Parietal lobe (tissue), 2 donors: Measurements from ENCODE around the gene EVA1C. TPM values are rescaled to one million over a fixed set of nuclear protein-coding genes. Genes with fewer than 3 reads are reported as not detected.
A peak's percentile ranks its signal among the peaks of the same experiment; 100 is the strongest.

ENCODE experiments used
- small RNA-seq: library from RNA; depleted of rRNA; stranded (forward); fragments of <200 nt; gene quantifications from one replicate; pipeline ENCODE3, GENCODE V24; 2014; ENCODE audit warnings: low replicate concordance
- total RNA-seq: library from RNA; depleted of rRNA; stranded (reverse); fragments of >200 nt; gene quantifications from one replicate; pipeline ENCODE4 v1.2.3, GENCODE V29; 2014

Gene EVA1C
- 2.8 TPM for total RNA-seq

GRCh38 chr21:32412162-32413014, at the start of gene EVA1C:
Gene EVA1C (plus strand): TSS chr21:32412706. CDS start chr21:32412854, 148 bp downstream.

GRCh38 chr21:32392880-32393676, 19.4 kb upstream of the EVA1C start, which contains the start of gene URB1:
Gene URB1 (minus strand): TSS chr21:32393012. CDS start chr21:32392910, 102 bp downstream.

Small RNA genes lying within 50 kb of the gene (small RNA-seq; reads per million reads assigned to genes)
- not detected for gene RF00438
- gene RNA5SP490: not detected
- gene SNORA80A: 21.3 reads per million, percentile 92 among the genes with 10 or more reads in this experiment

Other genes starting within 250 kb of the EVA1C start
- 5.6 TPM for gene MIS18A, start 133.7 kb upstream of the EVA1C start, total RNA-seq
- gene MRAP, start 113.9 kb upstream of the EVA1C start, total RNA-seq: not detected
- 22.8 TPM for gene URB1, start 19.7 kb upstream of the EVA1C start, total RNA-seq
- gene TCP10L, start 172.8 kb downstream of the EVA1C start, total RNA-seq: 3.4 TPM
- 28.2 TPM for gene CFAP298, start 199.7 kb downstream of the EVA1C start, total RNA-seq